ENCODE results near the gene MAGED1. TPM values are rescaled to one million over a fixed set of nuclear protein-coding genes. Genes with fewer than 3 reads are reported as not detected.
"Not testable (repeated sequence)": the region's sequence is repeated elsewhere in the genome, so short reads cannot be mapped to it uniquely, and the experiment has no call there.

The MAGED1 gene
- total RNA-seq, 2 experiments from 2014 or later, result 30.3 to 33.4 TPM

DNA sequence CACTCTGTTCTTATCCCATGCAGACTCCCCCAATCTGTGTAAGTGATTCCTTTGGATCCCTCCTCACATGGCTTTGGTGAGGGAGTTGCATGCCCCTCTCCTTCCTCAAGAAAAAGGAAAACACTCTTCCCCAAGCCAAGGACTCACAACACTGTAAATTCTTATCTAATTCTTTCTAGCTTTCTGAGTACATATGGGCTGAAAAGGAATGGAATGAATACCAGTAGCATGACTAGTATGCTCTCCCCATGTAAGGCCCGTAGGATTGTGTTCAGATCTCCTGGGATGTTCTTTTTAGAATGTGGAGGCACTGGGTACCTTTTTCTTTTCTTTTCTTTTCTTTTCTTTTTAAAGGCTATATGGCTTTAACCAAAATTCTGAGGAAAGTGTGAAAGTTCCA lies 17.0 kb upstream of the MAGED1 start:
- Mint-ChIP-seq H3K9me3 (ENCODE audit: low read depth) (no peaks in the 10 kb centered on the region), H3K4me3 (no peak overlapping the region)

DNA sequence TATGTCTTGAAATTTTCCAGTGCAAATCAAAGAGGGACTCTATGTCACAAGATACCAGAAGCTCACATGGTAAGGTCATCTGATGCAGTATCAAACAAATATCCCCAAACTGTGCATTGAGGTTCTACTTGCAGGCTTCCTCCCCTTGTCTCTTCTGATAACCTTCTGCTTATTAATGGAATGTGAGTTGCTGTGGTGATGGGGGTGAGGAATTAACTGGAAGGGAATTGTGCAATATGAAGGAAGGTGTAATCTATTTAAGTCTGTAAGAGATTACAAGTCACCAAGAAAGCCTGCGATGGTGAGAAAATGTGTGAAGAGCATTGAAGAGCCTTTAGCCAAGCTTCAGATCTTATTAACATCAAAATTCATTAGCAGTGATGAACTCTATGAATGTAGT lies 15.4 kb upstream of the MAGED1 start:
- no peak overlapping the region for H3K4me3 Mint-ChIP-seq
- H3K27ac Mint-ChIP-seq, result no peak overlapping the region
- ATAC-seq, result no peak
- no peaks in the 10 kb centered on the region for H3K4me1 Mint-ChIP-seq
- CTCF ChIA-PET, result no interaction called here
- DNase-seq, result no peak
- H3K36me3 Mint-ChIP-seq, result peaks cover 12% of the 10 kb centered on the region
- H3K9me3 Mint-ChIP-seq (ENCODE audit: low read depth), result no peaks in the 10 kb centered on the region
- no peaks in the 10 kb centered on the region for H3K27me3 Mint-ChIP-seq

More for the DNA sequence above, 17.0 kb upstream of the MAGED1 start:
- Mint-ChIP-seq H3K27me3 (no peaks in the 10 kb centered on the region), H3K27ac (no peak overlapping the region), H3K36me3 (peaks cover 8% of the 10 kb centered on the region), H3K4me1 (no peaks in the 10 kb centered on the region)
- ATAC-seq, result no peak
- DNase-seq, result no peak
- CTCF ChIA-PET, result no interaction called here

DNA sequence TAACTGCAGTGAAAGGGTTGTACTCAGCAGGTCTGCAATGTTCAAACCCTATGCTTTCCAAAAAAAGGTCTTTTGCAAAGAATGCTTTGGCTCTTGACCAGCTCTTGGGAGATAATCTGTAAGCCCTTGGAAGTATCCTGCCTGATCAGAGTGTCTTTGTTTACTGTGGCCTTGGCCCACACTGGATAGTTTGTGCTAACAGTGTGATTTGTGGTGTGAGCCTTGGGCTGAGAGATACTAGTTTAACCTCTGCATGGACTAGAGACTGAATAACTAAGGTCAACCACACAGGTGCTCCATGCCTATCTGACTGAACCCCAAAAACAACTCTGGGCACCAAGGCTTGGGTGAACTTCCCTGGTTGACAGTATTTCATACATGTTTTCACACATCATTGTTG lies 3.6 kb upstream of the MAGED1 start:
- Mint-ChIP-seq H3K36me3 (peaks cover 2% of the 10 kb centered on the region), H3K27ac (no peak overlapping the region), H3K4me1 (peaks cover 10% of the 10 kb centered on the region), H3K27me3 (no peaks in the 10 kb centered on the region), H3K9me3 (ENCODE audit: low read depth) (no peaks in the 10 kb centered on the region), H3K4me3 (no peak overlapping the region)
- ATAC-seq, result no peak
- DNase-seq, result no peak
- CTCF ChIA-PET, result no interaction called here

DNA sequence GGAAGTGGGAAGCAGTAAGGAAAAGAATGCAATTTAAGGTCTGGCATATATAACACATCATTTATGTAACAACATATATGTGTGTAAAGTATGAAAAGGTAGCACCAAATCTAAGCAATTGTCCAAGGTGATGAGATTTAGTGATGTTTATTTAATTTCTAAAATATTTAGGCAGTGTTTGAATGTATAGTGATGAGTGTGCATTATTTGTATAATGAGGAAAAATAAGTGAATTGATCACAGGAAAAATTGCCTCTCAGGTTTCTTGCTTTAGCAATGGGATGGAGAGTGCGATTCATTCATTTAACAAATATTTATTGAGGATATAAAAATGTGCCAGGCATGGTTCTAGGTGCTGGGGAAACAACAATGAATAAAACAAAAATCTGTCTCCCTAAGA lies 2.2 kb upstream of the MAGED1 start:
- DNase-seq, result no peak
- Mint-ChIP-seq H3K4me3 (no peak overlapping the region), H3K4me1 (peaks cover 10% of the 10 kb centered on the region), H3K27me3 (no peaks in the 10 kb centered on the region), H3K9me3 (ENCODE audit: low read depth) (no peaks in the 10 kb centered on the region), H3K27ac (no peak overlapping the region), H3K36me3 (peaks cover 6% of the 10 kb centered on the region)
- CTCF ChIA-PET, result no interaction called here
- no peak for ATAC-seq

DNA sequence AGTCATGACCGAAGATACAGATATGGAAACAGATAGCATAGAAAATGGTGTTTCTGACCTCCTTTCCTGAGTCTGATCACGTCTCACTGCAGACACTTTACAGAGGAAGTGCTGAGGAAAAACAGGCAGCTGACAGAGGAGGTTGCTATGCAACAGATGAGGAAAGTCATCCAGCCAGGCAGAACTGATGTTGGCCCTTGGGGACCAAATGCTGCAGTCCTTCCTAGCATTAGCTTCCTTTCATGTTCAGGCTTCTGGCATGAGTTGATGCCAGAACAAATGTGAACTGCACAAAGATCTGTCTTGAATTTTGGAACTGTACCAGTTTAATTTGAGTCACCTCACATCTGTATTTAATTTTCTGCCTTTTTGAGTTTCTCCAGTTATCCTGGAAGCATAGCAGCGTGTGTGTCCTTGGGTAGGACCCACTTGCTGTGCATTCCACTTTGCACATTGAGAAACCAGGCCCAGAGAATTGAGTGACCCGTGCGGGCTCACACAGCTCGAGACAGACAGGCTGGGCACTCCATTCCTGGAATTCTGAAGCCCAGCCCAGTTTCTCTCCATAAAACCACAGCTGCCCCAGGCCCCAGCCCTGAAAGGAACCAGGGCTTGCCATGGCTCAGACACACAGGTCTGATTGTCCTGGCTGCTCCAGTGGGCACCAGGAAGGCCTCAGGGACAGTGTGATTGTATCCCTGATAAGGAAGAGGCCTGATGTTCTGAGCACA lies 1.4 kb upstream of the MAGED1 start:
- no peaks in the 10 kb centered on the region for H3K27me3 Mint-ChIP-seq
- CTCF ChIA-PET, result no interaction called here
- DNase-seq, result no peak
- H3K36me3 Mint-ChIP-seq, result peaks cover 6% of the 10 kb centered on the region
- H3K27ac Mint-ChIP-seq, result peak overlapping the region; percentile 36
- H3K4me1 Mint-ChIP-seq, result peaks cover 10% of the 10 kb centered on the region
- H3K9me3 Mint-ChIP-seq (ENCODE audit: low read depth), result no peaks in the 10 kb centered on the region
- ATAC-seq, result no peak
- no peak overlapping the region for H3K4me3 Mint-ChIP-seq

DNA sequence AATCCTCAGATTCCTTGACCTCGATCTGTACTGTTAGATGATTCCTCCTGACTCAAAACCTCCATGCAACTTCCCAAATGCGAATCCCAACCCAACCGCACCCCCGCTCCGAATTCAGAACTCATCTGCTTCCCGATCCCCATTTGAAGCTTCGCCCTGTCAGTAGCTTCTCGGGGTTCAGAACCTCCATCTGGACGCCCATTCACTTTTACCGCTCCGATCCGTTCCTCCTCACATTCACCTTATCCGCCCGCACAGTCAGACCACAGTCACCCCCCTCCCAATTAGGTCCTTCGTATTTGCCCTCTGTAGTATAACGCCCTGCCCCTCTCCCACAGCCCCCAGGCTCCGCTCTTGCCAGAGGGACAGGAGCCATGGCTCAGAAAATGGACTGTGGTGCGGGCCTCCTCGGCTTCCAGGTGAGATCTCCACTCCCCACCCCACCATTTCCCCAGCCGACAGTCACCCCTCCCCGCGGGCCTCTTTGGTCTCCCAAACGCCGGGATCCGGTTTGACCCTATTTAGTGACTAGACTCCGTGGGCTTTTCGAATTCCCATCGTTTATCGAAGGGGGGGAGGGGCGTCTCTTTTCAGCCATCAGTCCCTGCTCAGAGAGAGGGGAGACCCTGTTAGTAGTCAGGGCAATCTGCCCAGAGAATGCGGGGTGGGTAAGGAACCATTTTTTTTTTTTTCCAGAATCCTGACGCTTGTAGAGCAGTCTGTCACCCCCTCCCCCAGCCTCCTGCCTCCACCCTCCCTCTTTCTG lies 691 bp downstream of the MAGED1 start:
- H3K4me3 Mint-ChIP-seq, result peak overlapping the region; percentile 88
- peak; percentile 38 for DNase-seq
- H3K4me1 Mint-ChIP-seq, result peaks cover 10% of the 10 kb centered on the region
- H3K27ac Mint-ChIP-seq, result peak overlapping the region; percentile 80
- H3K9me3 Mint-ChIP-seq (ENCODE audit: low read depth), result no peaks in the 10 kb centered on the region
- ATAC-seq, result no peak
- H3K36me3 Mint-ChIP-seq, result peaks cover 14% of the 10 kb centered on the region
- H3K27me3 Mint-ChIP-seq, result no peaks in the 10 kb centered on the region
- CTCF ChIA-PET, result interaction anchor here (1.0 kb wide), 1 partner anchor 368 kb away, joined by 3 read pairs; no protein-coding TSS in a partner anchor

DNA sequence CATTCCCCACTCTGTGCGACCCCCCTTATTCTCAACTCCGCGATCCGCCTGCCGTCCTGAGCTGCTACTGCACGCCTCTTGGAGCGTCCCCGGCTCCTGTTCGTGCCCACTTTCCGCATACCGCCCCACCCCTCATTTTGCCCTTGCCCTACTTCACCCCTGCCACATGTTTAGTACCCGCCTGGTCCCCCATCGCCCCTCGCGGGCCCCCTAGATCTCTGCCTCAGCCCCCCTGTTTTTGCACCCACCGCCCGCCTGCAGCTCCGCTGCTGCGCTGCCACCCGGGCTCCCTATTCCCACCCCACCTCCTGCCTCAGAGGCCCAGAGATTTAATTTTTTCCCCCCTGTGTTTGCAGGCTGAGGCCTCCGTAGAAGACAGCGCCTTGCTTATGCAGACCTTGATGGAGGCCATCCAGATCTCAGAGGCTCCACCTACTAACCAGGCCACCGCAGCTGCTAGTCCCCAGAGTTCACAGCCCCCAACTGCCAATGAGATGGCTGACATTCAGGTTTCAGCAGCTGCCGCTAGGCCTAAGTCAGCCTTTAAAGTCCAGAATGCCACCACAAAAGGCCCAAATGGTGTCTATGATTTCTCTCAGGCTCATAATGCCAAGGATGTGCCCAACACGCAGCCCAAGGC lies 1.4 kb downstream of the MAGED1 start:
- Mint-ChIP-seq H3K27ac (peak overlapping the region; percentile 80), H3K9me3 (ENCODE audit: low read depth) (no peaks in the 10 kb centered on the region), H3K4me3 (peak overlapping the region; percentile 88), H3K27me3 (no peaks in the 10 kb centered on the region), H3K4me1 (peaks cover 10% of the 10 kb centered on the region), H3K36me3 (peaks cover 14% of the 10 kb centered on the region)
- ATAC-seq (no peak), DNase-seq (peak; percentile 47)
- CTCF ChIA-PET, result interaction anchor here (1.0 kb wide), 1 partner anchor 367 kb away, joined by 3 read pairs; no protein-coding TSS in a partner anchor

DNA sequence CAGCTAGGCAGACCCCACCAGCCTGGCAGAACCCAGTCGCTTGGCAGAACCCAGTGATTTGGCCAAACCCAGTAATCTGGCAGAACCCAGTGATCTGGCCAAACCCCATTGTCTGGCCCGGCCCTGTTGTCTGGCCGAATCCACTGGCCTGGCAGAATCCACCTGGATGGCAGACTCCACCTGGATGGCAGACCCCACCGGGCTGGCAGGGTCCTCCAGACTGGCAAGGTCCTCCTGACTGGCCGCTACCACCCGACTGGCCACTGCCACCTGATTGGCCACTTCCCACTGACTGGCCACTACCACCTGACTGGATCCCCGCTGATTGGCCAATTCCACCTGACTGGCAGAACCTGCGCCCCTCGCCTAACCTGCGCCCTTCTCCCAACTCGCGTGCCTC lies 3.2 kb downstream of the MAGED1 start:
- H3K27ac Mint-ChIP-seq, result no peak overlapping the region
- H3K36me3 Mint-ChIP-seq, result peaks cover 19% of the 10 kb centered on the region
- DNase-seq, result no peak

DNA sequence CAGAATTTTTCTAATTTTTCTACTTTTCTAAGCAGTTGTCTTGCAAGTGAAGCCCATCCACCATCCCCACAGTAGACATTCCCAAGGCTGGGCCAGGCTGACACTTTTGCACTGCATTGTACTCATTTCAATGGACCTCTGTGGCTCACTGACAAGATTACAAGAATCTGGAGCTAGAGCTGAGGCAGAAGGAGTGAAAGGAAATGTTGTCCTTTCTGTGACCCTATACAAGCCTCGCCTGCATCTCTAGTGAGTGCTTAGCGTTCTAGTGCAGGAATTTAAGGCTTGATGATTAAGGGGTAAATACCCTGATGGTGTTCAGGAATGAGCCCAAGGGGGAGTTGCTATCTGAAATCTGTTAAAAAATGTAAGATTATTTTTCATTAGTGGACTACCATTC lies 6.3 kb downstream of the MAGED1 start:
- H3K27me3 Mint-ChIP-seq, result no peaks in the 10 kb centered on the region

More for the DNA sequence above, 3.2 kb downstream of the MAGED1 start:
- no peak for ATAC-seq
- CTCF ChIA-PET, result no interaction called here
- Mint-ChIP-seq H3K9me3 (ENCODE audit: low read depth) (no peaks in the 10 kb centered on the region), H3K27me3 (no peaks in the 10 kb centered on the region), H3K4me3 (no peak overlapping the region), H3K4me1 (peaks cover 8% of the 10 kb centered on the region)

DNA sequence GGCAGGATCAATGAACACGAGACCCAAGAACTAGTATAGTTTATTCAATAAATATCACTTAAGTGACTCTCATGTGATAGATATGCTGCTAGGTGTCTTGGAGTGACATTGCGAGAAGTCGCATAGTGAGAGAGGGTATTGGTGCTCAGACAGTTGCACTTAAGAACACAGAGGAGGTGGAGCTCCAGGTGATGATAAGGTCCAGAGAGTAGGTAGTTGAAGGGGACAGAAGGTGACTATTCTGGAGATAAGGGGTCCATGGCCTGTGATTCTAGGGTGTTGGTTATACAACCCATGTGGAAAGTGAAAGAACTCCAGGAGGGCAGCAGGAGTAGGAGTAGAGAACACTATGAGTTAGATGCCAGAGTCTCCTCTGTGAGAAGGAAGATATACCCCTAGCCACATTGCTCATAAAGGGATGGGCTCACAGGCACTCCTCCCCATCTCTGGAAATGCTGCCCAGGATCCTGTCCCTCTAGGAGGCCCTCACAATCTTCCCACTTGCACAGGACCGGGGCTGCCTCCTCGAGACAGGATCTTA lies 9.2 kb downstream of the MAGED1 start:
- Mint-ChIP-seq H3K36me3 (peaks cover 15% of the 10 kb centered on the region), H3K27me3 (no peaks in the 10 kb centered on the region), H3K4me1 (peaks cover 4% of the 10 kb centered on the region), H3K4me3 (no peak overlapping the region), H3K9me3 (ENCODE audit: low read depth) (no peaks in the 10 kb centered on the region), H3K27ac (no peak overlapping the region)
- CTCF ChIA-PET, result no interaction called here
- no peak for DNase-seq
- ATAC-seq, result no peak

More for the DNA sequence above, 6.3 kb downstream of the MAGED1 start:
- Mint-ChIP-seq H3K27ac (no peak overlapping the region), H3K36me3 (peaks cover 24% of the 10 kb centered on the region), H3K4me3 (no peak overlapping the region), H3K9me3 (ENCODE audit: low read depth) (no peaks in the 10 kb centered on the region), H3K4me1 (peaks cover 4% of the 10 kb centered on the region)
- DNase-seq (no peak), ATAC-seq (no peak)
- CTCF ChIA-PET, result no interaction called here

DNA sequence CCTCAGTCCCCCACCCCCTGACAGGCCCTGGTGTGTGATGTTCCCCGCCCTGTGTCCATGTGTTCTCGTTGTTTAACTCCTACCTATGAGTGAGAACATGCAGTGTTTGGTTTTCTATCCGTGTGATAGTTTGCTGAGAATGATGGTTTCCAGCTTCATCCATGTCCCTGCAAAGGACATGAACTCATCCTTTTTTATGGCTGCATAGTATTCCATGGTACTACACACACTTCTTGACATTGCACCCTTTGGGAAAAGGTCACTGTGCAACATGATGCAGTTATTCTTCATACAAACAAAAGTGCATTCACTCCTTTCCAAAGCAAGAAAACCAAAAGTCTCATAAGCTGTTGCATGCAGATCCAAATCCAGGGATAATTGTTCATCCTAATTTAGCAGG lies 11.7 kb downstream of the MAGED1 start:
- CTCF ChIA-PET; DNase-seq; ATAC-seq; H3K27me3 Mint-ChIP-seq; H3K4me3 Mint-ChIP-seq; H3K36me3 Mint-ChIP-seq; H3K4me1 Mint-ChIP-seq; H3K27ac Mint-ChIP-seq; H3K9me3 Mint-ChIP-seq (ENCODE audit: low read depth): not testable (repeated sequence)

DNA sequence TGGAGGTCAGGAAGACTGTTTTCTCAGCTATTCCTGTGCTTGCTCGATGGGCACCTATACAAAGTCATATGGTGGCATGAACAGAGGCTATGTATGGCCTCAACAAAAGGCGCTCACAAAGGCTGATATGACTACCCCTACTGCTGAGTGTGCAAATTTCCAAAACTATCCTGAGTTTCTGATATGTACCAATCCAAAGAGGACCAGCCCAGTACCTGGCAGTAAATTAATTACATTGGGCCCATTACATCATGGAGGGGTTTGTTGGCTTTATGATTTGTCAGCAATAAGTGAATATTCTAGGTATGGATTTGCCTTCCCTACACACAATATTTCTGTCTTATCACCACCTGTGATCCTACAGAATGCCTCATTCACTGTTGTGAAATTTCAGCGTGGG lies 12.3 kb downstream of the MAGED1 start:
- ATAC-seq (no peak), DNase-seq (no peak)
- CTCF ChIA-PET, result no interaction called here
- Mint-ChIP-seq H3K27me3 (no peaks in the 10 kb centered on the region), H3K27ac (no peak overlapping the region), H3K36me3 (peaks cover 9% of the 10 kb centered on the region), H3K9me3 (ENCODE audit: low read depth) (no peaks in the 10 kb centered on the region), H3K4me3 (no peak overlapping the region), H3K4me1 (peaks cover 4% of the 10 kb centered on the region)

DNA sequence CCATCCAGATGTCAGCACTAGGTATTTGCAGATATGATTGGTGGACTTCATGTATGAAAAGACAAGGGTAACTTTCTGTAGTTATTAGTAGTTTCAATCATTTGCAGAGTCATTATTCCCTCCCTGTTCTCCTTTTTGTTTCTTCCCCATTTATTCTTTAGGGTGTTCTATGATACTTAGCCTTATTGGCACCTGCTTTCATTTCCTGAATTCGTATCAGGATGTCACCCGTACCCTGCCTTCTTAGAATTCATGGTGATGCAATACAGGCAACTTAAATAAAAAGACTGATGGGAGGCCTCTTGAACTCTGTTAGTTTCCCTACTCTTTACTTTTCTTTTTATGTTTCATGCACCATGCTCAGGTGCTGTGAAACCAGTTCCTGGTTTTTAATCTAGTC lies 24.2 kb downstream of the MAGED1 start:
- Mint-ChIP-seq H3K27me3 (no peaks in the 10 kb centered on the region), H3K4me1 (peaks cover 8% of the 10 kb centered on the region), H3K4me3 (no peak overlapping the region), H3K9me3 (ENCODE audit: low read depth) (no peaks in the 10 kb centered on the region), H3K27ac (no peak overlapping the region), H3K36me3 (no peaks in the 10 kb centered on the region)
- CTCF ChIA-PET, result no interaction called here
- ATAC-seq (no peak), DNase-seq (no peak)

Measured in activated CD8-positive, alpha-beta memory T cell treated with anti-CD3 and anti-CD28 coated beads, Interleukin-2, amount 10 ng/mL, durations not matched to agents 7 days and 5 days (primary cell).